Ramos (cell line): ENCODE results near the gene SLC37A3.
"Not testable (repeated sequence)": the region's sequence is repeated elsewhere in the genome, so short reads cannot be mapped to it uniquely, and the experiment has no call there.

Source experiments
- in situ Hi-C: fragments of 300-500 bp; cut with MboI; formaldehyde crosslinking; loops from one replicate; pipeline ENCODE4 v1.14.3; 2022; ENCODE audit warnings: low sequenced_read_pairs; ENCODE audit not compliant: unreplicated experiment

The SLC37A3 gene

GRCh38 chr7:140316165-140316661 is 82.1 kb downstream of the SLC37A3 start:
- in situ Hi-C loops, result no loop called here

GRCh38 chr7:140315498-140316164 is 82.7 kb downstream of the SLC37A3 start:
- in situ Hi-C loops, result no loop called here

- in situ Hi-C loops, result no loop called here
Measured at GRCh38 chr7:140314573-140315480, 83.5 kb downstream of the SLC37A3 start.

GRCh38 chr7:140312141-140312846 is 86.0 kb downstream of the SLC37A3 start:
- in situ Hi-C loops, result no loop called here

GRCh38 chr7:140311128-140311527 is 87.2 kb downstream of the SLC37A3 start:
- in situ Hi-C loops, result not testable (repeated sequence)

GRCh38 chr7:140310337-140311002 is 87.9 kb downstream of the SLC37A3 start:
- in situ Hi-C loops, result no loop called here

GRCh38 chr7:140308060-140308459 is 90.3 kb downstream of the SLC37A3 start:
- in situ Hi-C loops, result no loop called here

- in situ Hi-C loops, result no loop called here
Measured at GRCh38 chr7:140304191-140304799, 94.0 kb downstream of the SLC37A3 start.

GRCh38 chr7:140300243-140301136 is 97.8 kb downstream of the SLC37A3 start:
- in situ Hi-C loops, result no loop called here

- in situ Hi-C loops, result no loop called here
Measured at GRCh38 chr7:140298213-140298612, 100.1 kb downstream of the SLC37A3 start.

- in situ Hi-C loops, result no loop called here
Measured at GRCh38 chr7:140297192-140297591, 101.1 kb downstream of the SLC37A3 start.

GRCh38 chr7:140295224-140295738 is 103.0 kb downstream of the SLC37A3 start:
- in situ Hi-C loops, result no loop called here

- in situ Hi-C loops, result no loop called here
Measured at GRCh38 chr7:140294454-140294853, 103.9 kb downstream of the SLC37A3 start.

- in situ Hi-C loops, result no loop called here
Measured at GRCh38 chr7:140292438-140292837, 105.9 kb downstream of the SLC37A3 start.

- in situ Hi-C loops, result no loop called here
Measured at GRCh38 chr7:140289804-140290203, 108.5 kb downstream of the SLC37A3 start.

- in situ Hi-C loops, result no loop called here
Measured at GRCh38 chr7:140287988-140288387, 110.3 kb downstream of the SLC37A3 start.

- in situ Hi-C loops, result no loop called here
Measured at GRCh38 chr7:140285938-140286337, 112.4 kb downstream of the SLC37A3 start.

- in situ Hi-C loops, result no loop called here
Measured at GRCh38 chr7:140284062-140284461, 114.3 kb downstream of the SLC37A3 start.
